ENCODE results near the gene MTA3.

Gene MTA3

DNA sequence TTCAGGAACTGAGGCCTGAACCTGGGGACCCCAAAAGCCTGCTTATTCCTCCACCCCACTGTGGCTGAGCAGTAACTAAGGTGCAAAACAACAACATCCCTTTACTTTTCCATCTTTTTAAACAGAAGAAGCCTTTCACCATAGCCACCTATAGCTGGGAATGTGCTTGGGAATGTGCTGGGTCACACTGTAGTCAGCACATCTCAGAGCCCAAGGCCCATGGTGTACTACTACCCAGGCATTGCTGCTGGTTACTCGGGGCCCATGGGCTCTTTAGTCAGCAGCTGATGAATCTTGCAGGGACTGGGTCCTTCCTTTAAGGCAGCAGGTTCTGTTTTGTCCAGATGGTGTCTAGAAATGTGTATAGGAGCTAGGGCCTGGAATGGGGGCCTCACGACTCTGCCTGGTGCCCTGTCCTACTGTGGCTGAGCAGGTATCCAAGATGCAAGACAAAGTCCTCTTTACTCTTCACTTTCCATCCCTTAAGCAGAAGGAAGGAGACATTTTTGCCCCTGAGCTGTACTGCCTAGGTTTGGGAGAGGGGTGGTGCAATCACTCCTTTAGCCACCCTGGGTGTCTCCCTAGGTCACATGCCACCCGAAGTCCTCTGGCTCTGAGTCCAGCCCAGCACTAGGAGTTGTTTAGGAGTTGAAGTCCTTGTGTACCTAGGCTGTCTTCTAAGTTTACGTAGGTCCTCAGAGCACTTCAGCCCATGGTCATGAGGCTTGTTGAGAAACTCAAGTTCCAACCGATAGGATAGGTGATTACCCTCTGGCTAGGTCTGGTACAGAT lies 125.5 kb downstream of the MTA3 start:
- Histone ChIP-seq H3K27ac (ENCODE audit: low read length) (no peak overlapping the region), H3K9me3 (ENCODE audit: control insufficient read depth, insufficient read depth, low read length) (no peaks in the 10 kb centered on the region), H3K36me3 (ENCODE audit: control insufficient read depth, insufficient read depth, low read length) (no peaks in the 10 kb centered on the region), H3K27me3 (ENCODE audit: control insufficient read depth, insufficient read depth, low read length) (no peaks in the 10 kb centered on the region), H3K4me1 (ENCODE audit: control insufficient read depth, insufficient read depth, low read length) (no peaks in the 10 kb centered on the region), H3K4me3 (ENCODE audit: low read length) (no peak overlapping the region)
- no peak for DNase-seq (ENCODE audit: low read depth, low spot score)
- no CpG with 5 or more reads among the region's 5 CpGs for WGBS (ENCODE audit: insufficient coverage, insufficient read length)

- H3K27me3 ChIP-seq (ENCODE audit: control insufficient read depth, insufficient read depth, low read length): no peaks in the 10 kb centered on the region
- H3K4me3 ChIP-seq (ENCODE audit: low read length): no peak overlapping the region
- no peaks in the 10 kb centered on the region for H3K4me1 ChIP-seq (ENCODE audit: control insufficient read depth, insufficient read depth, low read length)
- no peak overlapping the region for H3K27ac ChIP-seq (ENCODE audit: low read length)
- H3K9me3 ChIP-seq (ENCODE audit: control insufficient read depth, insufficient read depth, low read length): no peaks in the 10 kb centered on the region
- DNase-seq (ENCODE audit: low read depth, low spot score): no peak
- no peaks in the 10 kb centered on the region for H3K36me3 ChIP-seq (ENCODE audit: control insufficient read depth, insufficient read depth, low read length)
Observed at GRCh38 chr2:42696987-42697386, 128.6 kb downstream of the MTA3 start.

DNA sequence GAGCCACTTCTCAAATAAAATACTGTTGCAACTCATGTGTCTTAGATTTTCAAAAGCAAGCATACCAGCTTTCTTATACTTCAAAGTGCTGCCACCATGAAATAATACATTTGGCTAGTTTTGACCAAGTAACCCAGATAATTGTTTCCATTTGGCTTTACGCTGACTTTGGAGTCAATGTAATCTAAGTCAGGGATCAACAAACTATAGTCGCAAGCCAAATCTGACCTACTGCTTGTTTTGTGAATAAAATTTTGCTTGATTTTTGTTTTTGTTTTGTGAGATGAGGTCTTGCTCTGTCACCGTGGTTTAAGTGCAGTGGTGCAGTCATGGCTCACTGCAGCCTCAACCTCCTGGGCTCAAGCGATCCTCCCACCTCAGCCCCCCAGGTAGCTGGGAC lies 130.5 kb downstream of the MTA3 start:
- WGBS (ENCODE audit: insufficient coverage, insufficient read length): no CpG with 5 or more reads among the region's 4 CpGs
- H3K4me3 ChIP-seq (ENCODE audit: low read length): no peak overlapping the region
- H3K36me3 ChIP-seq (ENCODE audit: control insufficient read depth, insufficient read depth, low read length): no peaks in the 10 kb centered on the region
- no peaks in the 10 kb centered on the region for H3K27me3 ChIP-seq (ENCODE audit: control insufficient read depth, insufficient read depth, low read length)
- H3K4me1 ChIP-seq (ENCODE audit: control insufficient read depth, insufficient read depth, low read length): no peaks in the 10 kb centered on the region
- DNase-seq (ENCODE audit: low read depth, low spot score): no peak
- no peaks in the 10 kb centered on the region for H3K9me3 ChIP-seq (ENCODE audit: control insufficient read depth, insufficient read depth, low read length)
- H3K27ac ChIP-seq (ENCODE audit: low read length): no peak overlapping the region

DNA sequence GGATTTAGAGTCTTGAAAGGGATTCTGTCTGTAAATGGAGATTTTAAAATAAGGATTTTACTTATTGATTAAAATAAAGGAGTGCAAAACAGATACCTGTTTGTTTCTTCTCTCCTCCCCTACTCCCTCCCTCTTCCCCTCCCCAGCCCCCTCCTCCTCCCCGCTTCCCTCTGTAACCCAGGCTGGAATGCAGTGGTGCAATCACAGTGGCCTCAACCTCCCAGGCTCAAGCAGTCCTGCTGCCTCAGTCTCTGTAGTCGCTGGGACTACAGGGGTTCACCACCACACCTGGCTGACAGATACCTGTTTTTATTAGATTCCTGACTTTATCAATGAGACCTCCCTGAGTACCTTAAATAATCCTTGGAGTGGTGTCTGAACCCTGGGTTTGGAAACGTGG lies 138.4 kb downstream of the MTA3 start:
- Histone ChIP-seq H3K27me3 (ENCODE audit: control insufficient read depth, insufficient read depth, low read length) (no peaks in the 10 kb centered on the region), H3K27ac (ENCODE audit: low read length) (no peak overlapping the region), H3K9me3 (ENCODE audit: control insufficient read depth, insufficient read depth, low read length) (no peaks in the 10 kb centered on the region), H3K36me3 (ENCODE audit: control insufficient read depth, insufficient read depth, low read length) (peaks cover 12% of the 10 kb centered on the region; the same call in 1 of the 2 replicates), H3K4me1 (ENCODE audit: control insufficient read depth, insufficient read depth, low read length) (no peaks in the 10 kb centered on the region), H3K4me3 (ENCODE audit: low read length) (no peak overlapping the region)
- WGBS (ENCODE audit: insufficient coverage, insufficient read length): no CpG with 5 or more reads among the region's 3 CpGs
- peak; percentile 27 for DNase-seq (ENCODE audit: low read depth, low spot score)

GRCh38 chr2:42708179-42708578 lies 139.7 kb downstream of the MTA3 start:
- no peaks in the 10 kb centered on the region for H3K27me3 ChIP-seq (ENCODE audit: control insufficient read depth, insufficient read depth, low read length)
- H3K27ac ChIP-seq (ENCODE audit: low read length): no peak overlapping the region
- peaks cover 12% of the 10 kb centered on the region; the same call in 1 of the 2 replicates for H3K36me3 ChIP-seq (ENCODE audit: control insufficient read depth, insufficient read depth, low read length)
- no CpG with 5 or more reads among the region's 6 CpGs for WGBS (ENCODE audit: insufficient coverage, insufficient read length)
- no peaks in the 10 kb centered on the region for H3K4me1 ChIP-seq (ENCODE audit: control insufficient read depth, insufficient read depth, low read length)
- H3K9me3 ChIP-seq (ENCODE audit: control insufficient read depth, insufficient read depth, low read length): no peaks in the 10 kb centered on the region
- DNase-seq (ENCODE audit: low read depth, low spot score): no peak
- no peak overlapping the region for H3K4me3 ChIP-seq (ENCODE audit: low read length)

DNA sequence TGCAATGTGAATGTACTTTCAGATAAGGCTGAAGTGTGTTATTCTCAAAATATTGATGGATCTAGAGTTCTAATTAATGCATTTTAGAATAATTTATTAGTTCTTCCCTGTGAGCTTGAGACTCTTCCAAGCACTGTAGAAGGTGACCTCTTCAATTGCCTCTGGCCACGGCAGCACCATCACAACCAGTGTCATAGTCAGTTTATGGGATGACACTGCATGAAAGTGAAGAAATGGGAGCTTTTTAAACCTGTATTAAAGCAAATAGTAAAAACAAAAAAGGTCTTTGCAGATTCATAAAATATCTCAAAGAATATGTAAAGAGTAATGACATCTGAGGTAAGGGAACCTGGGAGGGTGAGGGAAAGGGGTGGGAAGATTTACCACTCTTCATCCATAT lies 143.5 kb downstream of the MTA3 start:
- H3K27me3 ChIP-seq (ENCODE audit: control insufficient read depth, insufficient read depth, low read length): no peaks in the 10 kb centered on the region
- no peaks in the 10 kb centered on the region for H3K4me1 ChIP-seq (ENCODE audit: control insufficient read depth, insufficient read depth, low read length)
- peaks cover 7% of the 10 kb centered on the region; the same call in 1 of the 2 replicates for H3K36me3 ChIP-seq (ENCODE audit: control insufficient read depth, insufficient read depth, low read length)
- H3K9me3 ChIP-seq (ENCODE audit: control insufficient read depth, insufficient read depth, low read length): no peaks in the 10 kb centered on the region
- no peak overlapping the region for H3K4me3 ChIP-seq (ENCODE audit: low read length)
- WGBS (ENCODE audit: insufficient coverage, insufficient read length): no CpG with 5 or more reads among the region's 1 CpG
- DNase-seq (ENCODE audit: low read depth, low spot score): no peak
- no peak overlapping the region for H3K27ac ChIP-seq (ENCODE audit: low read length)

- no peak for DNase-seq (ENCODE audit: low read depth, low spot score)
- no peak overlapping the region for H3K4me3 ChIP-seq (ENCODE audit: low read length)
- WGBS (ENCODE audit: insufficient coverage, insufficient read length): no CpG with 5 or more reads among the region's 2 CpGs
- no peaks in the 10 kb centered on the region for H3K4me1 ChIP-seq (ENCODE audit: control insufficient read depth, insufficient read depth, low read length)
- H3K36me3 ChIP-seq (ENCODE audit: control insufficient read depth, insufficient read depth, low read length): peaks cover 7% of the 10 kb centered on the region; the same call in 1 of the 2 replicates
- H3K9me3 ChIP-seq (ENCODE audit: control insufficient read depth, insufficient read depth, low read length): no peaks in the 10 kb centered on the region
- H3K27ac ChIP-seq (ENCODE audit: low read length): no peak overlapping the region
- H3K27me3 ChIP-seq (ENCODE audit: control insufficient read depth, insufficient read depth, low read length): no peaks in the 10 kb centered on the region
Observed at GRCh38 chr2:42712934-42713333, 144.5 kb downstream of the MTA3 start.

- no peak overlapping the region for H3K4me3 ChIP-seq (ENCODE audit: low read length)
- H3K27ac ChIP-seq (ENCODE audit: low read length): no peak overlapping the region
- no peaks in the 10 kb centered on the region for H3K9me3 ChIP-seq (ENCODE audit: control insufficient read depth, insufficient read depth, low read length)
- peaks cover 4% of the 10 kb centered on the region; the same call in 1 of the 2 replicates for H3K36me3 ChIP-seq (ENCODE audit: control insufficient read depth, insufficient read depth, low read length)
- WGBS (ENCODE audit: insufficient coverage, insufficient read length): no CpG with 5 or more reads among the region's 4 CpGs
- no peaks in the 10 kb centered on the region for H3K27me3 ChIP-seq (ENCODE audit: control insufficient read depth, insufficient read depth, low read length)
- DNase-seq (ENCODE audit: low read depth, low spot score): no peak
- H3K4me1 ChIP-seq (ENCODE audit: control insufficient read depth, insufficient read depth, low read length): no peaks in the 10 kb centered on the region
Observed at GRCh38 chr2:42713920-42714319, 145.5 kb downstream of the MTA3 start.

DNA sequence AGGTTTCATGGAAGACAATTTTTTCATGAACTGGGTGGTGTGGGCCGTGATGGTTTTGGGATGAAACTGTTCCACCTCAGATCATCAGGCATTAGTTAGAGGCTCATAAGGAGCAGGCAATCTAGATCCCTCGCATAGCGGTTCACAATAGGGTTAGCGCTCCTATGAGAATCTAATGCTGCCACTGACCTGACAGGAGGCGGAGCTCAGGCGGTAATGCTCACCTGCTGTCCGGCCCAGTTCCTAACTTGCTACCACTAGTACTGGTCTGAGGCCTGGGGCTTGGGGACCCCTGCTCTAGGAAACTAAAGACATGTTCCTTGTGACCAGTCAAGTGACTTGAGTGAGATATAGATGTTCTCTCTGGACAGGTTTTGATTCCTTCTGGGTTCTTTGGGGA lies 146.3 kb downstream of the MTA3 start:
- Histone ChIP-seq H3K27ac (ENCODE audit: low read length) (no peak overlapping the region), H3K4me1 (ENCODE audit: control insufficient read depth, insufficient read depth, low read length) (no peaks in the 10 kb centered on the region), H3K36me3 (ENCODE audit: control insufficient read depth, insufficient read depth, low read length) (no peaks in the 10 kb centered on the region; the same call in 1 of the 2 replicates), H3K27me3 (ENCODE audit: control insufficient read depth, insufficient read depth, low read length) (no peaks in the 10 kb centered on the region), H3K9me3 (ENCODE audit: control insufficient read depth, insufficient read depth, low read length) (no peaks in the 10 kb centered on the region), H3K4me3 (ENCODE audit: low read length) (no peak overlapping the region)
- DNase-seq (ENCODE audit: low read depth, low spot score): no peak
- WGBS (ENCODE audit: insufficient coverage, insufficient read length): no CpG with 5 or more reads among the region's 7 CpGs

DNA sequence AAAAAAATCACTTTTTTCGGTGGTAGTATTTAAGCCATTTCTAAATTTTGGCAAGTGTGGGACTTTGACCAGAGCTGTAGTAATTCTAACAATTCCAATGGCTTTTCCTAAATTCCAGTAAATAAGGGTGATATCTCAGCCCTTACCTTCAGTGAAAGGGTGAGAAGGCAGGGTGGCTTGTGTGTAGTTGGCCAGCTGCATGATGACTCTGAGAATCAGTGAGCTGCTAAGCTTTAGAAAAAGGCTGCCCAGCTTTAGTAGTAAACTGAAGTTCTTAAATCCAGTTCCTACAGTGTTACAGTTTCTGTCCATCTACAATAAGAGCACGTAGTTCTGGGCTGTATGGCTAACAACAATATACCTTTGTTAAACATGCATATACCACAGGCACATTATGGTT lies 153.5 kb downstream of the MTA3 start:
- H3K27ac ChIP-seq (ENCODE audit: low read length): no peak overlapping the region
- no peaks in the 10 kb centered on the region for H3K9me3 ChIP-seq (ENCODE audit: control insufficient read depth, insufficient read depth, low read length)
- no peak overlapping the region for H3K4me3 ChIP-seq (ENCODE audit: low read length)
- no peak for DNase-seq (ENCODE audit: low read depth, low spot score)
- no peaks in the 10 kb centered on the region for H3K36me3 ChIP-seq (ENCODE audit: control insufficient read depth, insufficient read depth, low read length)
- no peaks in the 10 kb centered on the region for H3K27me3 ChIP-seq (ENCODE audit: control insufficient read depth, insufficient read depth, low read length)
- H3K4me1 ChIP-seq (ENCODE audit: control insufficient read depth, insufficient read depth, low read length): peaks cover 2% of the 10 kb centered on the region; the same call in 1 of the 2 replicates
- WGBS (ENCODE audit: insufficient coverage, insufficient read length): no CpG with 5 or more reads among the region's 2 CpGs
